Upper lobe of left lung (tissue), 6 donors: ENCODE measurements around the gene LRIG2. TPM values are rescaled to one million over a fixed set of nuclear protein-coding genes. Genes with fewer than 3 reads are reported as not detected.

ENCODE experiments used
- ATAC-seq, 2 donors: fragments of 200-7000 bp; cut with Tn5 transposase; one replicate each; pipeline ENCODE4 v1.9.1; 2022; ENCODE audit warnings: mild to moderate bottlenecking in 2 of 2, moderate library complexity in 2 of 2; ENCODE audit not compliant: low FRiP score in 2 of 2
- DNase-seq, 2 donors: peaks; one replicate each; pipeline ENCODE4 v3.0.0-alpha.2; 2019 to 2020
- H3K27ac ChIP-seq, 4 donors: fragments of 200-600 bp; sonication (generic); one replicate each; pipeline ENCODE4 v1.5.1; 2016 to 2019
- H3K27me3 ChIP-seq, 4 donors: fragments of 200-600 bp; sonication (generic); one replicate each; pipeline ENCODE4 v1.5.1; 2017 to 2019
- H3K36me3 ChIP-seq, 4 donors: fragments of 200-600 bp; sonication (generic); one replicate each; pipeline ENCODE4 v1.5.1; 2016 to 2019
- H3K4me1 ChIP-seq, 4 donors: fragments of 200-600 bp; sonication (generic); one replicate each; pipeline ENCODE4 v1.5.1; 2018 to 2019
- H3K4me3 ChIP-seq, 4 donors: fragments of 200-600 bp; sonication (generic); one replicate each; pipeline ENCODE4 v1.5.1; 2017 to 2019; ENCODE audit warnings: mild to moderate bottlenecking in 2 of 4, moderate library complexity in 1 of 4
- H3K9me3 ChIP-seq, 4 donors: fragments of 200-600 bp; sonication (generic); one replicate each; pipeline ENCODE4 v1.5.1; 2018 to 2019
- CTCF ChIP-seq, 6 experiments: fragments of 450-650 bp in 4 of 6; fragments of 200-600 bp in 2 of 6; sonication (generic) in 2 of 6; IDR thresholded peaks; one replicate each; pipeline ENCODE4 v1.5.1; 2016 to 2019; ENCODE audit warnings: antibody characterized with exemption in 6 of 6
- EP300 ChIP-seq, 4 donors: sonication (generic); formaldehyde crosslinking; IDR thresholded peaks; one replicate each; pipeline ENCODE4 v1.5.1; 2017; ENCODE audit warnings: antibody characterized with exemption in 4 of 4, control low read depth in 2 of 4
- POLR2A ChIP-seq, 4 donors: fragments of 450-650 bp; IDR thresholded peaks; one replicate each; pipeline ENCODE4 v1.5.1; 2016 to 2017; ENCODE audit warnings: antibody characterized with exemption in 4 of 4, mild to moderate bottlenecking in 2 of 4
- POLR2AphosphoS5 ChIP-seq, 2 donors: sonication (generic); formaldehyde crosslinking; IDR thresholded peaks; one replicate each; pipeline ENCODE4 v1.5.1; 2017; ENCODE audit warnings: antibody characterized with exemption in 2 of 2
- WGBS, 2 donors: methylation state at CpG; one replicate each; pipeline ENCODE4 v1.1.5; 2017 to 2018; 5-methylcytosine and 5-hydroxymethylcytosine counted together
- total RNA-seq, 6 donors: library from RNA; depleted of rRNA in 4 of 6; stranded (reverse); fragments of >200 nt in 4 of 6; gene quantifications; one replicate each; pipeline versions ENCODE4 v1.1.0 to v1.2.1, GENCODE V29; 2016 to 2021
- donor health status: DM: no; HTN: no; CAD: no; lungs with moderate emphysema.
- donor health status: DM: no; HTN: yes; CAD: no; lungs with severe emphysema.

The LRIG2 gene
- total RNA-seq, 6 donors from 2014 or later = 4.2 to 21.1 (median 11.8) TPM

- TF ChIP-seq CTCF (IDR thresholded peaks at IDR 0.05) = no peak
- no peak for TF ChIP-seq POLR2AphosphoS5 (IDR thresholded peaks at IDR 0.05)
- TF ChIP-seq POLR2A (IDR thresholded peaks at IDR 0.05) = no peak
- no peak for TF ChIP-seq EP300 (IDR thresholded peaks at IDR 0.05)
- DNase-seq = no peak
- Histone ChIP-seq H3K27me3 (no peaks in the 10 kb centered on the region), H3K36me3 (peaks cover 0 to 7% (median 0%) of the 10 kb centered on the region in 4 donors), H3K4me3 (no peak overlapping the region), H3K4me1 (no peaks in the 10 kb centered on the region), H3K27ac (no peak overlapping the region), H3K9me3 (no peaks in the 10 kb centered on the region)
- ATAC-seq = no peak
- 43 to 62% methylated on average over 2 of the region's 2 CpGs for WGBS, 2 donors
Measured at GRCh38 chr1:113133759-113134158, 60.8 kb downstream of the LRIG2 start.

GRCh38 chr1:113135460-113135859 lies 62.5 kb downstream of the LRIG2 start:
- Histone ChIP-seq H3K4me1 (peaks cover 0 to 3% (median under 1%) of the 10 kb centered on the region in 4 donors), H3K27ac (no peak overlapping the region), H3K27me3 (no peaks in the 10 kb centered on the region), H3K4me3 (no peak overlapping the region), H3K9me3 (no peaks in the 10 kb centered on the region), H3K36me3 (peaks cover 0 to 4% (median 0%) of the 10 kb centered on the region in 4 donors)
- no peak for TF ChIP-seq POLR2AphosphoS5 (IDR thresholded peaks at IDR 0.05)
- TF ChIP-seq EP300 (IDR thresholded peaks at IDR 0.05) = no peak
- no peak for TF ChIP-seq CTCF (IDR thresholded peaks at IDR 0.05)
- no peak for TF ChIP-seq POLR2A (IDR thresholded peaks at IDR 0.05)
- WGBS, 2 donors = 68 to 72% methylated on average over 1 of the region's 1 CpG
- DNase-seq (no peak), ATAC-seq (no peak)

- Histone ChIP-seq H3K27ac (no peak overlapping the region), H3K4me1 (peaks cover 9 to 13% (median 10%) of the 10 kb centered on the region in 4 donors), H3K4me3 (no peak overlapping the region), H3K9me3 (no peaks in the 10 kb centered on the region), H3K36me3 (no peaks in the 10 kb centered on the region), H3K27me3 (no peaks in the 10 kb centered on the region)
- ATAC-seq (no peak), DNase-seq (no peak)
- no peak for TF ChIP-seq CTCF (IDR thresholded peaks at IDR 0.05)
- no peak for TF ChIP-seq POLR2A (IDR thresholded peaks at IDR 0.05)
- no peak for TF ChIP-seq POLR2AphosphoS5 (IDR thresholded peaks at IDR 0.05)
- TF ChIP-seq EP300 (IDR thresholded peaks at IDR 0.05) = no peak
- 68 to 70% methylated on average over 1 of the region's 1 CpG for WGBS, 2 donors
Measured at GRCh38 chr1:113136476-113136875, 63.5 kb downstream of the LRIG2 start.

GRCh38 chr1:113137563-113137962 lies 64.6 kb downstream of the LRIG2 start:
- no peak overlapping the region for H3K27ac ChIP-seq
- no peak for DNase-seq
- 75 to 88% methylated on average over 3 of the region's 3 CpGs for WGBS, 2 donors

More at GRCh38 chr1:113137563-113137962, 64.6 kb downstream of the LRIG2 start:
- ATAC-seq = no peak
- peaks cover 15 to 24% (median 20%) of the 10 kb centered on the region in 4 donors for H3K4me1 ChIP-seq
- H3K4me3 ChIP-seq = no peak overlapping the region
- H3K9me3 ChIP-seq = no peaks in the 10 kb centered on the region
- H3K27me3 ChIP-seq = no peaks in the 10 kb centered on the region
- no peak for TF ChIP-seq POLR2A (IDR thresholded peaks at IDR 0.05)
- no peak for TF ChIP-seq EP300 (IDR thresholded peaks at IDR 0.05)
- no peak for TF ChIP-seq POLR2AphosphoS5 (IDR thresholded peaks at IDR 0.05)
- TF ChIP-seq CTCF (IDR thresholded peaks at IDR 0.05) = no peak
- H3K36me3 ChIP-seq = no peaks in the 10 kb centered on the region
